ENCODE data around the gene HELZ.

- TF ChIP-seq, protein P1, sequence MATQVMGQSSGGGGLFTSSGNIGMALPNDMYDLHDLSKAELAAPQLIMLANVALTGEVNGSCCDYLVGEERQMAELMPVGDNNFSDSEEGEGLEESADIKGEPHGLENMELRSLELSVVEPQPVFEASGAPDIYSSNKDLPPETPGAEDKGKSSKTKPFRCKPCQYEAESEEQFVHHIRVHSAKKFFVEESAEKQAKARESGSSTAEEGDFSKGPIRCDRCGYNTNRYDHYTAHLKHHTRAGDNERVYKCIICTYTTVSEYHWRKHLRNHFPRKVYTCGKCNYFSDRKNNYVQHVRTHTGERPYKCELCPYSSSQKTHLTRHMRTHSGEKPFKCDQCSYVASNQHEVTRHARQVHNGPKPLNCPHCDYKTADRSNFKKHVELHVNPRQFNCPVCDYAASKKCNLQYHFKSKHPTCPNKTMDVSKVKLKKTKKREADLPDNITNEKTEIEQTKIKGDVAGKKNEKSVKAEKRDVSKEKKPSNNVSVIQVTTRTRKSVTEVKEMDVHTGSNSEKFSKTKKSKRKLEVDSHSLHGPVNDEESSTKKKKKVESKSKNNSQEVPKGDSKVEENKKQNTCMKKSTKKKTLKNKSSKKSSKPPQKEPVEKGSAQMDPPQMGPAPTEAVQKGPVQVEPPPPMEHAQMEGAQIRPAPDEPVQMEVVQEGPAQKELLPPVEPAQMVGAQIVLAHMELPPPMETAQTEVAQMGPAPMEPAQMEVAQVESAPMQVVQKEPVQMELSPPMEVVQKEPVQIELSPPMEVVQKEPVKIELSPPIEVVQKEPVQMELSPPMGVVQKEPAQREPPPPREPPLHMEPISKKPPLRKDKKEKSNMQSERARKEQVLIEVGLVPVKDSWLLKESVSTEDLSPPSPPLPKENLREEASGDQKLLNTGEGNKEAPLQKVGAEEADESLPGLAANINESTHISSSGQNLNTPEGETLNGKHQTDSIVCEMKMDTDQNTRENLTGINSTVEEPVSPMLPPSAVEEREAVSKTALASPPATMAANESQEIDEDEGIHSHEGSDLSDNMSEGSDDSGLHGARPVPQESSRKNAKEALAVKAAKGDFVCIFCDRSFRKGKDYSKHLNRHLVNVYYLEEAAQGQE (IDR thresholded peaks at IDR 0.05), result no peak
- TF ChIP-seq, protein P2, sequence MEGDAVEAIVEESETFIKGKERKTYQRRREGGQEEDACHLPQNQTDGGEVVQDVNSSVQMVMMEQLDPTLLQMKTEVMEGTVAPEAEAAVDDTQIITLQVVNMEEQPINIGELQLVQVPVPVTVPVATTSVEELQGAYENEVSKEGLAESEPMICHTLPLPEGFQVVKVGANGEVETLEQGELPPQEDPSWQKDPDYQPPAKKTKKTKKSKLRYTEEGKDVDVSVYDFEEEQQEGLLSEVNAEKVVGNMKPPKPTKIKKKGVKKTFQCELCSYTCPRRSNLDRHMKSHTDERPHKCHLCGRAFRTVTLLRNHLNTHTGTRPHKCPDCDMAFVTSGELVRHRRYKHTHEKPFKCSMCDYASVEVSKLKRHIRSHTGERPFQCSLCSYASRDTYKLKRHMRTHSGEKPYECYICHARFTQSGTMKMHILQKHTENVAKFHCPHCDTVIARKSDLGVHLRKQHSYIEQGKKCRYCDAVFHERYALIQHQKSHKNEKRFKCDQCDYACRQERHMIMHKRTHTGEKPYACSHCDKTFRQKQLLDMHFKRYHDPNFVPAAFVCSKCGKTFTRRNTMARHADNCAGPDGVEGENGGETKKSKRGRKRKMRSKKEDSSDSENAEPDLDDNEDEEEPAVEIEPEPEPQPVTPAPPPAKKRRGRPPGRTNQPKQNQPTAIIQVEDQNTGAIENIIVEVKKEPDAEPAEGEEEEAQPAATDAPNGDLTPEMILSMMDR (IDR thresholded peaks at IDR 0.05; ENCODE audit: low read depth, low read length, missing input control), result no peak
Observed at GRCh38 chr17:67285360-67285759, 40.4 kb upstream of the HELZ start.
